Erythroblast (primary cell): Measurements from ENCODE around the gene FOXK1.

Experiments used
- GATA1 ChIP-seq: IDR thresholded peaks from 2 replicates; pipeline ENCODE4 v1.6.1; 2011; ENCODE audit warnings: low read depth, mild to moderate bottlenecking, control low read depth, low read length, moderate library complexity
- POLR2A ChIP-seq: IDR thresholded peaks from 2 replicates; pipeline ENCODE4 v1.6.1; 2011; ENCODE audit warnings: mild to moderate bottlenecking, low read length

DNA sequence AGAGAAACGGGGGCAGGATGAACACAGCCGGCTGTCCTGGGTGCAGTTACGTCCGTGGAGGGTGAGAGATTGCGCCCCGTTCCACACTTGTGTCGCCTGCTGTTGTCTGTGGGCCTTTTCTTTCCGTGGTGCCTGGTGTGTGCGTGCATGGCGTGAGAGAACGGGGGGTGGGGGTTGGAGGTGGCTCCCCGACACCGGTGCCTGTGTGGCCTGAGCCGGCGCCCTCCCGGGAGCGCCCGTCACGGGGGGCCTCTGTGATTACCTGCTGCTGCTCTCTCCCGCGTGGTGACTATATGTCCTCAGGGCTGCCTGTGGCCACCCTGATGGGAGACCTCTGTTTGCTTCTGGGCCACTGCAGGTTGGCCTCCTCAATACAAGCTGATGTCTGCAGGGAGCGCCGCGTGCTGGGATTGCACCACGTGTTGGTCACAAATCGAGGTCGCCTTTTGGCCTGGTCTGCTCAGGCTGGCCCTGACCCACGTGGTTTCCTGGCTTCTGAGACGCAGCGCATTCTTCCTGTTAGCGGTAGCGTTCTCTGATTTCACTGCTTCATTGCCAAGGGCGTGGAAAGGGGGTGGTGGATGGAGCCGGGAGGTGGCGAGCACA lies 82.4 kb downstream of the FOXK1 start:
- TF ChIP-seq POLR2A = no peak
- TF ChIP-seq GATA1 = no peak
